CD4-positive, alpha-beta T cell treated with Interferon alpha-2 for 1 hour (primary cell): ENCODE data around the gene ETV3L.
A peak's percentile ranks its signal among the peaks of the same experiment; 100 is the strongest.
"Not testable (repeated sequence)": the region's sequence is repeated elsewhere in the genome, so short reads cannot be mapped to it uniquely, and the experiment has no call there.

Source experiments
- DNase-seq, 2 donors: peaks; one replicate each; pipeline ENCODE4 v3.0.0-alpha.2; 2020 to 2022

ETV3L gene

GRCh38 chr1:157069601-157070000 lies 30.0 kb downstream of the ETV3L start:
- DNase-seq: no peak

GRCh38 chr1:157059241-157059640 lies 40.4 kb downstream of the ETV3L start:
- DNase-seq: not testable (repeated sequence)

- DNase-seq: no peak
These were observed 43.3 kb downstream of the ETV3L start for GRCh38 chr1:157056269-157056668.

- DNase-seq: not testable (repeated sequence)
These were observed 43.9 kb downstream of the ETV3L start for GRCh38 chr1:157055729-157056128.

GRCh38 chr1:157050836-157051235 lies 48.8 kb downstream of the ETV3L start:
- DNase-seq: no peak

GRCh38 chr1:157047062-157047410 lies 52.6 kb downstream of the ETV3L start:
- DNase-seq: no peak

- DNase-seq: peak; percentile 16 to 36
These were observed 54.1 kb downstream of the ETV3L start, which contains the start of gene ARHGEF11 for GRCh38 chr1:157045250-157046218. Gene ARHGEF11, minus strand, starts transcription at chr1:157045742. Its CDS starts 1,412 bp downstream, at chr1:157044330.

- no peak for DNase-seq
These were observed 55.3 kb downstream of the ETV3L start for GRCh38 chr1:157044326-157044725.

- DNase-seq: no peak
These were observed 55.9 kb downstream of the ETV3L start for GRCh38 chr1:157043685-157044084.

- no peak for DNase-seq
These were observed 56.8 kb downstream of the ETV3L start for GRCh38 chr1:157042846-157043245.
